ENCODE results near the gene STOML3.
"Not testable (repeated sequence)": the region's sequence is repeated elsewhere in the genome, so short reads cannot be mapped to it uniquely, and the experiment has no call there.

STOML3 gene, protein sequence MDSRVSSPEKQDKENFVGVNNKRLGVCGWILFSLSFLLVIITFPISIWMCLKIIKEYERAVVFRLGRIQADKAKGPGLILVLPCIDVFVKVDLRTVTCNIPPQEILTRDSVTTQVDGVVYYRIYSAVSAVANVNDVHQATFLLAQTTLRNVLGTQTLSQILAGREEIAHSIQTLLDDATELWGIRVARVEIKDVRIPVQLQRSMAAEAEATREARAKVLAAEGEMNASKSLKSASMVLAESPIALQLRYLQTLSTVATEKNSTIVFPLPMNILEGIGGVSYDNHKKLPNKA

DNA sequence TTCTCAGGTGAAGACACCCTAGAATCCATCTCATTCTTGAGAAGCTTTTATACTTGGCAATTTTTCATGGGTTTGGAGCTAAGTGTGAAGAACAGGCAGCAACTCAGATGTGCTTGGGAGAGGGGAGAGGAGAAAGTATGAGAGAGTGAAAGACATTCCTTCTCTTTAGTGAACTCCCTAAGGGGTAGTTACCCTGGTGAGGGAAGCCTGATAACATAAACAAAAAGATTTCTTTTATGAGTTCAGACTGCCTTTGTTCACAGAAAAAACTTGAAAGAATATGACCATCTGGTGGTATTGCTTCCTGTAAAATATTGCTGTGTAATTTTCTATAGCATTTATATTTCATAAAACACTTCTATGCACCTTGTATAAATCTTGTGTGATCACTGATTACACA is at the start of gene STOML3:
STOML3 (minus strand) TSS at position 139 of the 400 bp plus-strand sequence; CDS start at position 29, 110 bp downstream.
- DNase-seq: no peak

DNA sequence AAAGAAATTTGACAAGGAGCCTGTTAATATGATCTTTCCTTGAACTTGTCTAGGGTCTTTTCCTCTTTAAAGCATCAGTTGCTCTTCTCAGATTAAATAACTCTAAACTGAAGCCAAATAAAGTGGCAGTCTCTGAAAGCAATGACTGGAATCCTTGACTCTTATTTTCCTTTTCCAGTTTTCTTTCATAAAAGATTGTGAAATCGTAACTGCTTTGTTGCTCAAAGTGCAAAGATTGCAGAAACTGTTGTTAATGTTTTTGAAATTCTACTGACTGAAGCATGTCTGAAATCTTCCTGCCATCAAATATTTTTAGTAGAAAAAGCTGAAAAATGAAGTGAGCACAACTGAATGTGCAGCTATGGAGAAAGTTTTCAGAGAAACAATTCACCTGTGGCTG is 49.6 kb upstream of the STOML3 start:
- DNase-seq: no peak

DNA sequence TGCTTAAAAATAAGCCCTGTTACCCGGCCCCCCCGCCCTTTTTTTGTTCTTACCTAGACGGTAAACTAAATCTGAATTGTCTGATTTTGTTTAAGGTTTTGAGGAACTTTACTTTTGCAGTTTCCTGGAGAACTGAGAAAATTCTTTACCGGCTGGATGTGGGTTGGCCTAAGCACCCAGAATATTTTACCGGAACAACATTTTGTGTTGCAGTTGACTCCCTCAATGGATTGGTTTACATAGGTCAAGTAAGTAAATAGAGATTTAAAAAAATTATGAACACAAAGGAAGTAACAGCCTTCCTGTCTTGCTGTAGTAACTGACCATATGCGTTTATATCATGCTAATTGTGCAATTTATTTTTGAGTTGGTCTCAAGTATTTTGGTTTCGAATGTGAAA is 48.4 kb upstream of the STOML3 start:
- DNase-seq: no peak

DNA sequence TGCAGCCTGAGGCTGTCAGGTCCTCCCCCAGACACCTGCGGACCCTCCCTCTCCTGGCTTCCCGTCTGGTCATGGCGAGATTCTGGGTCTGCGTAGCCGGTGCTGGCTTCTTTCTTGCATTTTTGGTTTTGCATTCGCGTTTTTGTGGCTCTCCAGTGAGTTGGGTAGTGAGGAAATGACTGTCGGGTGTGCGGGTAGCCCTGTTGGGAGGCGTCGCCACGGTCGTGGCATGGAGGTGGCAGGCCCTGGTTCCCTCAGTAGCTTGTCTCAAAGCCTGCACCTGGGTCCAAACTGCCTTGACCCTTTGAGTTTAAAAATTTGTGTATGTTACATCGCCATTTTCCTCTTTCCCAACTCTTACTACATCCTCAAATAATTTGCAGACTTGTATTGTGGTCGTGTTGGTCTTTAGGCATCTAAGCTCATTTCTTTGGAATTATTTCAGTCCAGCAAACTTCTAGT is 48.0 kb upstream of the STOML3 start:
- peak; percentile 61 for DNase-seq

DNA sequence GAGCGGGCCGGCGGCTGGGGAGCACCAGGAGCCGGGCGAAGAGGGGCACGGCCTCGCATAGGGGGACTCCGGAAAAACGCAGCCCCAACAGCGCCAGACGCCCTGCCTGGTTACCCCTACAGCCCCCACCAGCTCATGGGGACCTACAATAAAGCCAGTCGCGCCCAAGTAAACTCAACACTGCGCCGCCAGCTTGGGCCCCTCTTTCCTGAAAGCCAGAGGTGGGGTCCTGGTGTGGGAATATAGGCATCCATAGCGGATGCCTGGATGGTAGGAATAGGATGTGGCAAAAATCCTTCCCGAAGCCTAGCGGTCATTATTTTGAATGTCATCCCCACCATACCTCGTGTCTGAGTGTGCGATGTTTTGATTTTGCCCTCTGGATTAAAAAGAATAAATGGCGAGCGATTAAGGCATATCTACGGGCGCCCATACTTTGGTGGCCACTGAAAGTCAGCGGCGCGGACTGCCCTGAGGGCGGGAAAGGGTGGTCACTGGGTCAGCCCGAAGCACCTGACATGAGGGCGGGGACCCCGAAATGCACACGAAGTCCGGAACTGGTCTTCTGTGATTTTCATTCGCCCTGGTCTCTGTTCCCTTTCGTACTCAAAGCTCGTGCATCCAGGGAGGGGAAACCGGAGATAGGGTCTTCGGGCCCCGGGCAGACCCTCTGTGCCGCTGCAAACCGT is 47.4 kb upstream of the STOML3 start, which contains the start of the genes NHLRC3 and PROSER1:
NHLRC3 (plus strand) TSS at position 577 of the 689 bp plus-strand sequence. CDS start 184 bp downstream, outside the sequence.
PROSER1 (minus strand) TSS at position 210 of the 689 bp plus-strand sequence. CDS start 847 bp downstream, outside the sequence.
- DNase-seq: peak; percentile 80

DNA sequence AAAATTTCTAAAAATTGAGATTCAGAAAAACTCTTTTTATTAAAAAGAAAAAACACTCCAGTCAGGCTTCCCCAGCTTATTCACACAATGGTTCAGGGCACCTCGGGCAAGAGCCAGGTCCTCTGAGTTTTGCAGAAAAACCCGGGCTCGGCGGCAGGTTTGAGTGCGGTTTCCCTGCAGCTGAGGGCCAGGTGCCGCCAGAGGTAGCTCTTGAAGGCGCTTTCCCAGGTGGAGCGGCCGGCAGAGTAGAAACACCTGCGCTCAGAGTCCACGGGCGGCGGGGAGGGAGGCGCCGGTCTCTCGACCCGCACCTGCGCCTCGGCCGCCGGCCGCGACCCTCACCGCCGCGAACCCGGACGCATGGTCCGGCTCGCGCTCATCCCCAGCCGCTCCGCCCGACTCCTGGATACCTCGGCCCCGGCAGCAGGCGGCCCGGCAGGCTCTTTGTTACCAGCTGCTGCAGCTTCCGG is 46.8 kb upstream of the STOML3 start:
- DNase-seq: no peak

DNA sequence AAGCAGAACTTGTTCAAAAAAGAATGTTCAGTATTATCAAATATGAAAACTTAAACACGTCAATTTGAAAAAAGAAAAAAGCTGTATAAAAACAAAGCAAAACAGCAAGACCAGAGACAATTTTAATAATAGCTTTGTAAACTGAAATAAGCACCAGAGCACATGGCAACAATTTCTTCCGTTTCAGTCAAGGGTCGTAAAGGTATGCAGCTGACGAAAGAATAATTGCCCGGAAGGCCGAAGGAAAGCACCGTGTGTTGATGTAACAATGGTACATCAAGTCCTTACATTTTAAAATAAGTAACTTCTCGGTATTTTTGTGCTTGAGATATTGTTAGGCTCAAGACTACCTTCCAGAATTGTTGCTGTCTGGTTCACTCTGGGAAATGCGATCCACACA is 45.6 kb upstream of the STOML3 start:
- DNase-seq: peak; percentile 23

DNA sequence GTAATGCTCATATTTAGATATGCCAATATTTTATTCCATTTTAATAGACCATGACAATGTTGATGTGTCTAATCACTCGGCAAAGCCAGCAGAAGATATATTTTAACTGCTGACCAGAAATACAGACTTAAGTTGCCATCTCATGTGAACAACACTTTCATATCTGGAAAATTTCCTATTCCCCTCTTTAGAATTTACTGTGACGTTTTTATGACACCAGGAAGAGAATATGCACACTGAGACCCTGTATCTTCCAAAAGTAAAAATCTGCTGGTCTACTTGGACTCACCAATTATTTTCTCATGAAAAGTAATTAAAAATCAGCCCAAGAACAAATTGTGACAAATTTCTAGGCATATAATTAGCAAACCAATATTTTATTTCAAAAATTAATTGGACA is 45.2 kb upstream of the STOML3 start:
- DNase-seq: no peak

DNA sequence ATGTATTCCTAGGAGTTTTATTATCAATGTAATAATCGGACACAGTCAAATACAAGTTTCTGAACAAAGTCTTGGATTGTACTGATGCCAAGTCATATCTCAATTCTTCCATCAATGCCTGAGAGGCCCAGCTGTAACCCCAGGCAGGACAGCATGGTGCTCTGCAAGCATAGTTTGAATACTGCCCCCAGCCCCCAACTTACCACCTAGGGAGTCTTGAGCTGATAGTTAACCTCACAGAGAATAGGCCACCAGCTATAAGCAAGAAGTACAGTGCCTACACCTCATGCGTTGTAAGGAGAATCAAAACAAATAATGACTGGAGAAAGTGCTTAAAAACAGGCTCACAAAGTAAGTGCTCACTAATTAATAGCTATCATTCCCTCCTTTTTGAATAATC is 44.6 kb upstream of the STOML3 start:
- DNase-seq: no peak

DNA sequence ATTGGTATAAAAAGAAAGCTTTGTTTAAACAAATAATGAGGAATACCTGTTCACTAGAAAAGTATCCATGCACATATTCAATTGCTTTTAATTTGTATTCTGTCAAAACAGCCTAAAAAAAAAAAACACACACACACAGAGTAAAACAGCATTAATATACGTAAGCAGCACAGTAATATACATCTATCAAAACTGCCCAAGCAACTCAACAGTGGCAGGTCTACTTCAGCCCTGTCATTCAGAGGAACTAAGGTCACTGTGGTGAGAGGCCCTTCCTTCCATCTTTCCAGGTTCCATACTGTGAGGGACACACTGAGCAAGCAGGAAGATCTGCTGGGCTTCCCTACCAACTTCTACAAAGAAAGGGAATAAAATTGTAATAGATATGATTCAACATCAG is 43.5 kb upstream of the STOML3 start:
- DNase-seq: no peak

DNA sequence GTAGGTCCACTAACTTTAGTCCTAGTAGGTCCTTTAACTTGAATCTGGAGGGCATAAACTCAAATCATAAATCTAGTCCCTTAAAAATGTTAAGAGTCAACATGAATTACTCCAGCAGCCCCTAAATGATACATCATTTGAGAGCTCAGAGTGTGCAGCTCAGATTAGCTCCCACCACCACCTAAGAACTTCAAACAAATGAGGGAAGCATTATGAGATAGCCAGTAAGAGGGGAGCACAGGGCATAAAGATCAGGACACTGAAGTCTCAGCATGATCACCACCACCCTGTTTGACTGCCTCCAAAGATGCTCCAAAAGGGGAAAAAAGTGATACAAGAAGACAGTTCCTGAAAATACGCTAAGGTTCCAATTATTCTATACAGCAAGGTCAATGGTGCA is 41.5 kb upstream of the STOML3 start:
- no peak for DNase-seq

DNA sequence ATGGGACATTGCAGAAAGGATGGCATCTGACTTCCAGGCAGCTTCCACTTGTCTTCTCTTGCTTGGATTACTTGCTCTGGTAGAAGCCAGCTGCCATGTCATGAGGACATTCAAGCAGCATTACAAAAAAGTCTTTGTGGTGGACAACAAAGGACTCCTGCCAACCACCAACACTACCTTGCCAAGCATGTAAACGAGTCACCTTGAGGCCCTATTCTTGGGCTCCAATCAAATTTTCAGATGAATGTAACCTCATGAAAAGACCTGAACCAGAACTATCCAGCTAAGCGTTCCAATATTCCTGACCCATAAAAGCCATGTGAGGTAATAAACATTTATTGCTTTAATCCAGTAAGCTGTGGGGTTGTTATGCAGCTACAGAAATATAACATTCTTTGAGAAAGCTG is 34.8 kb upstream of the STOML3 start:
- no peak for DNase-seq

DNA sequence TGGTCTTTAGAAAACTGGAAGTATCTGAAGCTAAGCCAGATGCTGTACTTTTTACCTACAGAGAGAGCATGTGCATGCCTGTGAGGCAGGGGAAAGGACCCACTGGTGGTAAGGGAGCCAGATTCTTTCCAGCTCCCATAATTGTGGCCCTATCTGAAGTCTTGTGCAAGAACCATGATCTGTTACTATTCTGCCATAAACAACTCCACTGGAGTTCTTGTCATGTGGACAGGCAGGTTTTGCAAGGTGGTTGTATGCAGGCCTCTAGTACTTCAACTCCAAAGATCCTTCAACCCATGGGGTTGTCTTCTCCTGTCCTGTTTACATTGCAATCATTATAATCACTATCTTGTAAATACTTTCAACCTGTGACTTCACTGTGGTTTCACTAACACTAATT is 33.1 kb upstream of the STOML3 start:
- no peak for DNase-seq

DNA sequence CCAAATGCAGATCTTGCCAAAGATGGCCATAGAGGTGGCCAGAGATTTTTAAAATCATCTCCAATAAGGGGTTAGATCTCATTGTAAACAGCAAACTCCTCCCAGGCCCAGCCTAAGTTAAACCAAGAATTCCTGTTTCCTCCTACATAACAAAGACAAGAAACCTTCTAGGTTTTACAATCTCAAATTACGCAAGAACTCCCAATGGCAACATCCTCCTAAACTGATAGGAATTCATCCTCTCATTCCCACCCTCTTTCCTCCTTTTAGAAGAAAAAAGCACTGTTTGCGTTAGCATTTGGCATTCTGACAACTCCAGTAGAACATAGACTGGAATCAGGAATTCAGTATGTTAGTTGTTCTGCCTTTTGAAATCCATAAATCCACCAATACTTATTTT is 32.7 kb upstream of the STOML3 start:
- DNase-seq: no peak

DNA sequence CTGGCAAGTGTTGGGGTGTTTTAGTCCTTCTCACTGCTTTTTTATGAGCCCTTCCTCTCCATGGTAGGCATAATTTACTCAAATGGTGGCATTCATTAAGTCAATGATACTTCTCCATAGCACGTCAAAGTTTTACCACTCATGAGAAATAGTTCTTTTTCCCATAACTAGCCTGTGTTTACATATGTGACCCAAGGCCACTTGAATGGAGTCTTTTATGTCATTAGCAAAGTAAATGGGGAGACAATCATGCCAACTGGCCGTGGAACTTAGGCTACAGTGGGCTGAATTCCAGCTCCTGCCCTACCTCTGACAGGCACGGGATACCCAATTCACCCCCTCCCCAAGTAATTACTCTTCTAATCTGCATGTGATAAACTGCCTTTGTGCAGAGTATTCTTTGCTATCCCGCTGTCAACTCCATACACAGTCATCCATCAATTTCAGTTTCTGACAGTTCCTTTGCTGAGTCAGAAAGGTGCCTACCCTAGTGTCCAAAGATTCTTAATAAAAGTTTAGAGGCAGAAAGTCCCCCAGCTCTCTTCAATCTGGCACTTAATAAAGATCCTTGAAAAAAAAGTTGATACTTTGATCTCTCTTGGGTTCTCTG is 30.3 kb upstream of the STOML3 start:
- no peak for DNase-seq

DNA sequence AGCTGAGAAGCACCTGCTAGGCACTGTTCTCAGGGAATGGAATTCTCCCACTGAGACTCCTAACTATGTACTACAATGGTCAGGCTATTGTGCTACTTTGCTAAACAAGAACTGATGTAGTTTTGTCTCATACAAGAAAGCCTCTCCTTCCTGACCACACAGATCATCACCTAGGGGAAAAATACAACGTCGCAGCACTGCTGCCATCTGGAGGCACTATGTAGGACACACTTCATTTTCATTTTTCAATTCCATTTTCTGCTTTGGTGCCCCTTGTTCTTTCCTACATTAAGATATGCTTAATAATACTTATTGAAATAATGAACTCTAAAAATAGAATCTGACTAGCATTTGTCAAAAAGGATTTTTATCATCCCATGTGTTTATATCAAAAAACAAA is 26.2 kb upstream of the STOML3 start:
- no peak for DNase-seq

DNA sequence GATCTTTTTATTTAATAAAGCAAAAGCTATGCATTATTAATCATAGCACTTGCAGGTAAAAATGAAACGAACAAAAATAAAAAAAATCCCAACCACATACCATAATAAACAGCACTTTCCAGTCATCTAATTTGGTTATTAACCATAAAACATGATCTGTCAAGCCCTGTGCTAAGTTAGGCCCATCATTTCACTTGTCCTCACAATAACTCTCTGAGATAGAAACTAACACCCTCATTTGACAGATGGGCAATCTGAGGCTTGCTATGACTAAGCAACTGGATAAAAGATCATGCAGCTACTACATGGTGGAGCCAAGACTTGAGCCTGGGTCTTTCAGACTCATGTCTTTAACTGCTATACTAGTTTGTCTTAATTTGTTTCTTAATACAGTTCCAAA is 25.5 kb upstream of the STOML3 start:
- DNase-seq: no peak

DNA sequence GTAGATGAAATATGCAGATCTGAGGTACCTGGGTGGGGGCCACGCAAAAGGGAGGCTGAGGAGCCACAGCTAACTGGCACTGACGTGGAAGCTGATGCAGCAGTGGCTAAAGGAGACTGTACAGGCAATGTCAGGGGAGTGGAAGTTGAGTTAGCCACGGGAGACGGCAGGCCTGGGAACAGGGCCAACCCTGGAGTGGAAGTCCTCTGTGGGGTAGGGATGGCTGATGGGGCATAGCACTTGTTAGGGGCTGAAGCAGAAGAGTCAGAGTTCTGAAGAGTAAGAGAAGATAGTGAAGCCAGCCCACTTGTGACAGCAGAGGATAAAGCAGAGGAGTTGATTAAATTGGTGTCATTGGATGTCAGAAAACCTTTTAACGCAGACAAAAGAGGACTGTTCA is 22.8 kb upstream of the STOML3 start:
- no peak for DNase-seq

DNA sequence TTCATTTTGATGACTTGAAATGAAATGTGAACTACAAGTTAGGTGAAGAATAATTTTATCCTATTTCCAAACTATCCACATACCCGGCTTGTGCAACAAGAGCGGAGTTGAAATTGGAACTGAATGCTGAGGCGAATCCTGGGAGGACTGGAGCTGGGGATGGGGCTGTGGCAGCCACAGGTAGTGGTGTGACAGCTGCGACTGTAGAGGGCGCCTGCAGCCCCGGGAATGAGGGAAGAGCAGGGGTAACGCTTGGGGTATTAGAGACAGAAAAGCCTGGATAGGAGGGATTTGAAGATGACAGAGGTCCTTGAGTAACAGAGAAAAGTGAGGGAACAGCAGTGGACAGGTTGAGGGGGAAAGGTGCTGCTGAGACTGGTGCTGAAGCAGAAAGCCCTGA is 22.0 kb upstream of the STOML3 start:
- no peak for DNase-seq

DNA sequence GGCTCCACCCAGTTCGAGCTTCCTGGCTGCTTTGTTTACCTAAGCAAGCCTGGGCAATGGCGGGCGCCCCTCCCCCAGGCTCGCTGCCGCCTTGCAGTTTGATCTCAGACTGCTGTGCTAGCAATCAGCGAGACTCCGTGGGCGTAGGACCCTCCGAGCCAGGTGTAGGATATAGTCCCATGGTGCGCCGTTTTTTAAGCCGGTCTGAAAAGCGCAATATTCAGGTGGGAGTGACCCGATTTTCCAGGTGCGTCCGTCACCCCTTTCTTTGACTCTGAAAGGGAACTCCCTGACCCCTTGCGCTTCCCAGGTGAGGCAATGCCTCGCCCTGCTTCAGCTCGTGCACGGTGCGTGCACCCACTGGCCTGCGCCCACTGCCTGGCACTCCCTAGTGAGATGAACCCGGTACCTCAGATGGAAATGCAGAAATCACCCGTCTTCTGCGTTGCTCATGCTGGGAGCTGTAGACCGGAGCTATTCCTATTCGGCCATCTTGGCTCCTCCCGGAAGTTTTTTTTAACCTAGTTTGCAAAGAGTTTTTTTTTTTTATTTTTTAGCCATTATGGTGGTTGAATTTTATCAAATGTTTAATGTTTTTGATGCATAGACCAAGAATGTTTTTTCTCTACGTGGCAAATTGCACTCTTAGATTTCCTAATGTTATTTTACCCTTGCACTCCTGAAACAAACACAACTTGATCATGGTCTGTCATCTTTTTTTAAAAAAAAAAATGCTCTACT is 15.9 kb upstream of the STOML3 start:
- not testable (repeated sequence) for DNase-seq

DNA sequence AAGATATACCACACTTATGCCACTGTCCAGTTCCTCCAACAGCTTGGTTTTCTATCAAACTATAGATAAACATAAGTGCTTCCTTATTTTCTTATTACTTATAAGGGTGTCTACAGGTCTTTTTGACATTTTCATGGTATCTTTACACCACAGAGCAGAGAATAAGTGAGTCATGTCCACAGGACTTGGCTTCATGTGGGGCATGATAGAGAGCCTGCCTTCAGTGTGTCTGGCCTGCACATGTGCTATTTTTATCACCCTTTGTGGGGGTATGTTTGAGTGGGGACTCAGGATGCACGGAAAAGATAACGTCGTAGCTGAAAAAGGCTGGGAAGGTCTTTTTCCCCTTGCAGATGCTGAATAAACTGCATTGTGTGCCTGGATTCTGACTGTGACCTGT is 8.1 kb upstream of the STOML3 start:
- DNase-seq: no peak

DNA sequence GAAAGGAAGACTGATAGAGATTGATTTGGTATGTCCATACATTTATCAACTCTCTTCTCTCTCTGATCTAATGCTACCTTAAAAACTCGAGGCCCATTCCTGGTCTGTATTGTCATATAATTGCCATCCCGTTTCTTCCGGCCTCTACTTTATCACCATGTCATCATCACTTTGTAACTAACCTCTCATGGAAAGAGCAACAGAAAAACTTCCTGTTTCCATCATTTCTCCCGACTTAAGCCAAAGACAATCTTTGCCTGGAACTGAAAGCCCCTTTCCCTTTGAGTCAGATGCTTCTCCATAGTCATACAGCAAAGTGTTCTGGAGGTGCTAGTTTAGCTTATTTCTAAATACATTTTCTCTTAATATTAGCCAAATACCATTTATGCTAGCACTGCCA is 2.8 kb upstream of the STOML3 start:
- DNase-seq: no peak

DNA sequence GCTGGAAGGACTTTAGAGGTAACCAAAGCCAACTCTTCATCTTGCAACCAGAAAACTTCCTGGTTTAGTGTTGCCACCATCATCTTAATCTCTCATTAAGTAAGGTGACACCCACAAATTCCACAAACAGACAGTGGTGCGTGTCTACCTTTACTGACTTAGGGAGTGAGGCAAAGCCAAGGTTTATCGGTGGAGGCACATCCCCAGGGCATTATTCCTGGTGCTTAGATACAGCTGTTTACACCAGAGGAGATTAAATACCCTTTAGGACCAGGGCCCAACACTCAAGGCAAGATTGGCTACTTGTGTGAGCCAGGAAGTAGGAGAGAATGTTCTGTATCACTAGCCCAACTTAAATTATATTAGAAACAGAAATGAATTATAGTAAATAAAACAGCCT is 9.5 kb downstream of the STOML3 start:
- no peak for DNase-seq
